Thyroid gland (tissue), 4 donors: Measurements from ENCODE around the gene NAE1. TPM values are rescaled to one million over a fixed set of nuclear protein-coding genes. Genes with fewer than 3 reads are reported as not detected.
"Not testable (repeated sequence)": the region's sequence is repeated elsewhere in the genome, so short reads cannot be mapped to it uniquely, and the experiment has no call there.

Source experiments
- DNase-seq, 2 donors: peaks; one replicate each; pipeline ENCODE4 v3.0.0-alpha.2; 2019
- H3K27ac ChIP-seq, 3 donors: fragments of 200-600 bp; sonication (generic); 1 replicate in 2 of 3; 2 replicates in 1 of 3; pipeline ENCODE4 v1.5.1; 2016 to 2019; ENCODE audit warnings: mild to moderate bottlenecking in 1 of 3, moderate library complexity in 1 of 3
- H3K27me3 ChIP-seq: fragments of 200-600 bp; sonication (generic); one replicate; pipeline ENCODE4 v1.5.1; 2019
- H3K36me3 ChIP-seq, 2 donors: fragments of 200-600 bp; sonication (generic); one replicate each; pipeline ENCODE4 v1.5.1; 2016 to 2019
- H3K4me1 ChIP-seq, 2 donors: fragments of 200-600 bp; sonication (generic); one replicate each; pipeline ENCODE4 v1.5.1; 2017 to 2019
- H3K4me3 ChIP-seq, 3 donors: fragments of 200-600 bp; sonication (generic); replicated peaks in 1 of 3; 1 replicate in 2 of 3; 2 replicates in 1 of 3; pipeline ENCODE4 v1.5.1; 2016; ENCODE audit warnings: mild to moderate bottlenecking in 1 of 3
- H3K9me3 ChIP-seq: fragments of 200-600 bp; sonication (generic); one replicate; pipeline ENCODE4 v1.5.1; 2017
- CTCF ChIP-seq, 6 experiments: fragments of 200-600 bp in 3 of 6; fragments of 450-650 bp in 3 of 6; sonication (generic) in 3 of 6; IDR thresholded peaks; one replicate each; pipeline ENCODE4 v1.5.1; 2016 to 2019; ENCODE audit warnings: antibody characterized with exemption in 6 of 6, mild to moderate bottlenecking in 2 of 6, inconsistent platforms in 1 of 6, moderate library complexity in 1 of 6
- POLR2A ChIP-seq, 2 donors: fragments of 450-650 bp; IDR thresholded peaks; one replicate each; pipeline ENCODE4 v1.6.1; 2017; ENCODE audit warnings: antibody characterized with exemption in 2 of 2, mild to moderate bottlenecking in 2 of 2, moderate library complexity in 1 of 2
- WGBS, 2 donors: methylation state at CpG; one replicate each; pipeline ENCODE4 v1.1.5; 2017; 5-methylcytosine and 5-hydroxymethylcytosine counted together
- intact Hi-C: fragments of 100-400 bp; cut with DNase I; formaldehyde crosslinking; loops from one replicate; pipeline ENCODE4 v1.15.1; 2023
- total RNA-seq, 4 donors: library from RNA; depleted of rRNA; stranded (reverse); fragments of >200 nt; gene quantifications; one replicate each; pipeline ENCODE4 v1.2.3, GENCODE V29; 2016

The NAE1 gene
- total RNA-seq, 4 donors from 2014 or later: 51.0 to 75.0 (median 61.2) TPM

DNA sequence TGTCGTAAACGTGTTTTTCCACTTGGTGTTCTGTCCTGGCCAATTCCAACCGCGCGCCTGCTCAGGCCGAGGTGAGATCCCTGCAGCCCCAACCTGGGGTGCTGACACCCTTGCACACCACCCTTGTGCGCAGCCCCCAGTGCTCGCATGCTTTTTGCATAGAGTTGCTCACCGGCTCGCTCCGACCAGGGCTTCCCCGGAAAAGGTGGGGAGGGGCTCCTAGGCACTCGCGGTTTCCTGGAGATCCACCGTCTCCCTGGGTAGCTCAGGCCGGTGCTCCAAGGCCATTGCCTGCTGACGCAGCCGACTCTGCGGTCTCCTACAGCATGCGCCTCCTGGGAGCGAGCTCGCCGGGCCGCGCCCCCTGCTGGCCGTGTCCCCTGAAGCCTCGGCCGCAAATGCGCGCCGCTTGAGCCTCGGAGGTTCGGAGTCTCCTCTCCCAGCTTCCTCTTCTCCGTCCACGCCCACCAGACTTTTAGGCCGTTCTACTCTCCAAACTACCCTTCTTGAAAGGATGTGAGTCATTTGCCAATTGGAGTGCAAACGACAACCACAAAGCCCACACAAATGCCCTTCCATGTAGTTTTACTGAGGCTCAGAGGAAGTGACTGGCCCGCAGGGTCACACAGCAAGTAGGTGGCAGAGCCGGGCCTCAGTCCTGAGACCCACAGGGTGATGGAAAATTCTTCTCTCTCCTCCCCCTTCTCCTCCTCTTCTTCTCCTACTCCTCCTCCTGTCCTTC, 42.3 kb upstream of the NAE1 start:
- H3K36me3 ChIP-seq: no peaks in the 10 kb centered on the region
- peaks cover 19 to 23% of the 10 kb centered on the region in 2 donors for H3K4me1 ChIP-seq
- TF ChIP-seq POLR2A (IDR thresholded peaks at IDR 0.05) (peak in 1 of 2 donors; percentile 18), CTCF (IDR thresholded peaks at IDR 0.05) (peak; percentile 72 to 88 (median 82))
- no peaks in the 10 kb centered on the region for H3K9me3 ChIP-seq
- DNase-seq: peak; percentile 86 to 87
- intact Hi-C loops: no loop called here
- peak overlapping the region in 1 of 3 donors; percentile 21 for H3K4me3 ChIP-seq
- 4 to 5% methylated on average over 37 to 39 of the region's 39 CpGs for WGBS, 2 donors
- peak overlapping the region; percentile 81 to 88 (median 88) for H3K27ac ChIP-seq
- H3K27me3 ChIP-seq: no peaks in the 10 kb centered on the region

- 51 to 60% methylated on average over 4 of the region's 4 CpGs for WGBS, 2 donors
- DNase-seq: no peak
- H3K36me3 ChIP-seq: no peaks in the 10 kb centered on the region
- no peaks in the 10 kb centered on the region for H3K9me3 ChIP-seq
- H3K4me3 ChIP-seq: no peak overlapping the region
- H3K27ac ChIP-seq: peak overlapping the region in 1 of 3 donors; percentile 88
- intact Hi-C loops: no loop called here
- peaks cover 19 to 23% of the 10 kb centered on the region in 2 donors for H3K4me1 ChIP-seq
- H3K27me3 ChIP-seq: no peaks in the 10 kb centered on the region
- TF ChIP-seq POLR2A (IDR thresholded peaks at IDR 0.05): no peak
- TF ChIP-seq CTCF (IDR thresholded peaks at IDR 0.05): no peak
Measured at GRCh38 chr16:66872559-66872942, 41.8 kb upstream of the NAE1 start.

- intact Hi-C loops: no loop called here
- 90 to 96% methylated on average over 3 of the region's 3 CpGs for WGBS, 2 donors
- H3K27me3 ChIP-seq: no peaks in the 10 kb centered on the region
- no peak overlapping the region for H3K27ac ChIP-seq
- peaks cover 19 to 23% of the 10 kb centered on the region in 2 donors for H3K4me1 ChIP-seq
- no peaks in the 10 kb centered on the region for H3K9me3 ChIP-seq
- no peak overlapping the region for H3K4me3 ChIP-seq
- H3K36me3 ChIP-seq: no peaks in the 10 kb centered on the region
- no peak for DNase-seq
- TF ChIP-seq POLR2A (IDR thresholded peaks at IDR 0.05) (no peak), CTCF (IDR thresholded peaks at IDR 0.05) (no peak)
Measured at GRCh38 chr16:66871840-66872239, 41.1 kb upstream of the NAE1 start.

DNA sequence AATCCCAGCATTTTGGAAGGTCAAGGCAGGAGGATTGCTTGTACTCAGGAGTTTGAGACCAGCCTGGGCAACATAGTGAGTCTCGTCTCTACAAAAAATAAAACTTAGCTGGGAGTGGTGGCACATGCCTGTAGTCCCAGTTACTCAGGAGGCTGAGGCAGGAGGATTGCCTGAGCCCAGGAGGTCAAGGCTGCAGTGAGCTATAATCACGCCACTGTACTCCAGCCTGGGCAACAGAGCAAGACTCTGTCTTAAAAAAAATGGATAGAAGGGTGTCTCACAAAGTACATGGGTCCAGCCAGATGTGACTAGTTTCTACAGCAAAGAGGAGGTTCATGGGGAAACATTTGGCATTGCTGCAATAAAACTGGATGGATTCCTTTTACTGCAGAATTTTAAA, 40.6 kb upstream of the NAE1 start:
- H3K27ac ChIP-seq, H3K4me3 ChIP-seq, intact Hi-C loops, H3K36me3 ChIP-seq, H3K9me3 ChIP-seq, DNase-seq, H3K27me3 ChIP-seq: not testable (repeated sequence)
- H3K4me1 ChIP-seq: peaks cover 19 to 23% of the 10 kb centered on the region in 2 donors
- WGBS, 2 donors: 96 to 100% methylated on average over 2 of the region's 2 CpGs

DNA sequence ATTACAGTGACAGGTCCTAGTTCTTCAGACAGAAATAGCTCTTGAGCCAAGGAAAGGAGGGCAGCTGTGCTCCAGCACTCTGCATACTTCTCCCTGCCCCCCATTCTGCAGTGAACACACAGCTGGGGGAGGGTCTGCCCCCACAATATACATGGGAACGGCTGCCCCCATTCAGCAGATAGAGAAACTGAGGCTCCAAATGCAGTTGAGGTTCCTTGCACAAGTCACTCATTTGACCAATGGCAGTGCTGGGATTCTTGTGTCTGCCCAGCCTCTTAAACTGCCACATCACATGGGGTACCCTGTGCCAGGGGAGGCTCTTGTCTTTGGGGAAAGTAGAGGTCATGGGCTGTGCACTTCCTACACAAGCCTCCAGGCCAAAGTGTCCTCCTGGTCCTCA, 38.6 kb upstream of the NAE1 start:
- Histone ChIP-seq H3K4me1 (peaks cover 13 to 21% of the 10 kb centered on the region in 2 donors), H3K9me3 (no peaks in the 10 kb centered on the region), H3K4me3 (no peak overlapping the region), H3K36me3 (no peaks in the 10 kb centered on the region), H3K27me3 (no peaks in the 10 kb centered on the region), H3K27ac (no peak overlapping the region)
- TF ChIP-seq CTCF (IDR thresholded peaks at IDR 0.05) (no peak), POLR2A (IDR thresholded peaks at IDR 0.05) (no peak)
- WGBS, 2 donors: 78 to 90% methylated on average over 1 of the region's 1 CpG
- no peak for DNase-seq
- intact Hi-C loops: loop anchor here (5.0 to 10.0 kb wide), 4 partner anchors 37 to 455 kb away; partner anchors contain the start of gene NAE1
